B cell (primary cell): Measurements from ENCODE around the gene COA6. TPM values are rescaled to one million over a fixed set of nuclear protein-coding genes. Genes with fewer than 3 reads are reported as not detected.

ENCODE experiments used
- ATAC-seq: fragments of 200-7000 bp; cut with Tn5 transposase; one replicate; pipeline ENCODE4 v1.10.0; 2021; ENCODE audit warnings: low read depth, mild to moderate bottlenecking, moderate number of reproducible peaks, moderate library complexity
- CTCF ChIA-PET: fragments of 350-600 bp; sonication (Branson Sonifier 250); formaldehyde crosslinking; loops from one replicate; lab custom pipeline; 2021; ENCODE audit warnings: antibody characterized with exemption, inconsistent platforms; lab: Charles Lee
- POLR2A ChIA-PET: fragments of 350-600 bp; sonication (Branson Sonifier 250); formaldehyde crosslinking; loops from one replicate; lab custom pipeline; 2021; ENCODE audit warnings: antibody characterized with exemption; lab: Charles Lee
- DNase-seq: peaks from one replicate; pipeline ENCODE4 v3.0.0; 2013
- H2AFZ ChIP-seq: 2 replicates; pipeline ENCODE4 v1.6.1; 2012; ENCODE audit warnings: mild to moderate bottlenecking, low read depth, low read length; ENCODE audit not compliant: insufficient read depth, poor library complexity, severe bottlenecking
- H3K27ac ChIP-seq, 2 donors: 1 replicate in 1 of 2; 2 replicates in 1 of 2; pipeline ENCODE4 v1.5.1; 2012 to 2013; ENCODE audit warnings: low read length in 2 of 2, mild to moderate bottlenecking in 2 of 2, moderate library complexity in 1 of 2
- H3K27me3 ChIP-seq, 4 experiments: fragments of 200-600 bp in 1 of 4; sonication (generic) in 1 of 4; replicated peaks in 1 of 4; 1 replicate in 2 of 4; 2 replicates in 2 of 4; pipeline versions ENCODE4 v1.6.1 to v1.7.0; 2013 to 2016; ENCODE audit warnings: low read length in 3 of 4, mild to moderate bottlenecking in 2 of 4, mixed read lengths in 1 of 4, moderate library complexity in 1 of 4; ENCODE audit not compliant: insufficient read depth in 4 of 4, control insufficient read depth in 3 of 4; ENCODE audit errors: control extremely low read depth in 1 of 4
- H3K36me3 ChIP-seq, 2 experiments: replicated peaks in 1 of 2; 1 replicate in 1 of 2; 2 replicates in 1 of 2; pipeline versions ENCODE4 v1.6.1 to v1.7.1; 2013; ENCODE audit warnings: low read length in 1 of 2; ENCODE audit not compliant: insufficient read depth in 2 of 2, control insufficient read depth in 1 of 2; ENCODE audit errors: control extremely low read depth in 1 of 2, extremely low read depth in 1 of 2
- H3K4me1 ChIP-seq, 2 donors: fragments of 200-600 bp in 1 of 2; sonication (generic) in 1 of 2; 1 replicate in 1 of 2; 2 replicates in 1 of 2; pipeline versions ENCODE4 v1.5.1 to v1.6.1; 2013 to 2017; ENCODE audit warnings: low read length in 2 of 2; ENCODE audit not compliant: control insufficient read depth in 2 of 2, insufficient read depth in 2 of 2
- H3K4me2 ChIP-seq: replicated peaks from 2 replicates; pipeline ENCODE3; 2012; ENCODE audit warnings: mild to moderate bottlenecking, low read depth, low read length; ENCODE audit not compliant: poor library complexity, severe bottlenecking
- H3K4me3 ChIP-seq, 5 experiments: fragments of 200-600 bp in 1 of 5; sonication (generic) in 1 of 5; 1 replicate in 3 of 5; 2 replicates in 2 of 5; pipeline versions ENCODE4 v1.5.1 to v1.7.0; 2011 to 2016; ENCODE audit warnings: low read length in 4 of 5, mild to moderate bottlenecking in 4 of 5, low read depth in 2 of 5, control low read depth in 1 of 5, moderate library complexity in 1 of 5; ENCODE audit not compliant: insufficient read depth in 1 of 5; ENCODE audit errors: control extremely low read depth in 1 of 5, extremely low read depth in 1 of 5
- H3K79me2 ChIP-seq: fragments of 200-600 bp; sonication (generic); one replicate; pipeline ENCODE4 v1.6.0; 2016; ENCODE audit warnings: low read length; ENCODE audit not compliant: control insufficient read depth, insufficient read depth
- H3K9ac ChIP-seq: fragments of 200-600 bp; sonication (generic); 2 replicates; pipeline ENCODE4 v1.6.1; 2017; ENCODE audit warnings: mild to moderate bottlenecking, low read length, moderate library complexity
- H3K9me3 ChIP-seq, 3 donors: one replicate each; pipeline versions ENCODE4 v1.6.1 to v1.7.1; 2013; ENCODE audit warnings: low read length in 2 of 3; ENCODE audit not compliant: control insufficient read depth in 2 of 3, insufficient read depth in 1 of 3; ENCODE audit errors: control extremely low read depth in 1 of 3
- H4K20me1 ChIP-seq: 2 replicates; pipeline ENCODE4 v1.6.0; 2012; ENCODE audit warnings: mild to moderate bottlenecking, low read length; ENCODE audit not compliant: insufficient read depth, control insufficient read depth, poor library complexity, severe bottlenecking
- H3K27ac Mint-ChIP-seq: one replicate; pipeline ENCODE4 v1.8.0; 2021; ENCODE audit warnings: mixed read lengths
- H3K27me3 Mint-ChIP-seq: one replicate; pipeline ENCODE4 v1.8.0; 2021; ENCODE audit warnings: mixed read lengths
- H3K4me1 Mint-ChIP-seq: one replicate; pipeline ENCODE4 v1.8.0; 2021; ENCODE audit warnings: mixed read lengths
- H3K4me3 Mint-ChIP-seq: one replicate; pipeline ENCODE4 v1.8.0; 2021; ENCODE audit warnings: mixed read lengths
- H3K9me3 Mint-ChIP-seq: one replicate; pipeline ENCODE4 v1.8.0; 2022; ENCODE audit warnings: mixed read lengths; ENCODE audit not compliant: insufficient read depth
- EZH2 ChIP-seq: IDR thresholded peaks from 2 replicates; pipeline ENCODE4 v1.6.1; 2012; ENCODE audit warnings: borderline replicate concordance, low read depth, mild to moderate bottlenecking, moderate library complexity, low read length; ENCODE audit not compliant: insufficient read depth, poor library complexity, severe bottlenecking
- WGBS: methylation state at CpG from one replicate; pipeline ENCODE4 v1.1.5; 2013; ENCODE audit warnings: missing lambda C conversion rate; ENCODE audit not compliant: insufficient coverage; 5-methylcytosine and 5-hydroxymethylcytosine counted together
- intact Hi-C: fragments of 100-400 bp; cut with micrococcal nuclease; formaldehyde crosslinking; loops from one replicate; pipeline ENCODE4 v1.10.0; 2022
- polyA plus RNA-seq: library from polyadenylated mRNA; depleted of rRNA; stranded (reverse); fragments of >200 nt; gene quantifications from 2 replicates; pipeline ENCODE4 v1.2.3, GENCODE V29; 2012
- total RNA-seq, 2 donors: library from RNA; stranded (reverse); fragments of 120-200 nt in 1 of 2; gene quantifications; 1 replicate in 1 of 2; 2 replicates in 1 of 2; pipeline versions ENCODE4 v1.2.3 to v1.2.4, GENCODE V29; 2013 to 2022
- TF ChIP-seq, protein P1 (sequence below): fragments of 200-600 bp; IDR thresholded peaks from one replicate; pipeline ENCODE4 v1.8.0; 2022; ENCODE audit warnings: antibody characterized with exemption, mild to moderate bottlenecking

The COA6 gene
- total and polyA plus RNA-seq, 2 donors (not counting 1 experiment from before 2014, with no cell fraction given), result 5.7 to 14.8 TPM

DNA sequence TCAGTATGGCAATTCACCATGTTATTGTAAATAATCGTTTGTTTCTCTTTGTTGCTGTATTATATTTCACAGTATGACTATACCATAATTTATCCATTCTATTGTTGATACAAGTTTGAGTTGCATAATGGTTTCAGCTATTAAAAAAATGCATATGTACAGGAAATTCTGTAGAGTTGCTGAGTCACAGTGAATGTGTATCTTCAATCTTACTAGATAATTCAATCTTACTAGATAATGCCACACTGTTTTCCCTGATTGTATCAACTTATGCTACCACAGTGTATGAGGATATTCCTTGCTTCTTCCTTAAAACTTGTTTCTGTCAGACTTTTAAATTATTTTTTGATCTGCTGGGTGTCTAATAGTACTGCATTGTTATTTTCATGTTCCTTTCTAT lies 3.5 kb upstream of the COA6 start:
- Histone ChIP-seq H3K4me2 (no peak overlapping the region), H3K36me3 (no peaks in the 10 kb centered on the region), H2AFZ (no peak overlapping the region), H3K27me3 (no peaks in the 10 kb centered on the region), H3K4me1 (peaks cover 13 to 15% of the 10 kb centered on the region in 2 donors), H3K9me3 (no peaks in the 10 kb centered on the region), H4K20me1 (no peaks in the 10 kb centered on the region), H3K9ac (no peak overlapping the region), H3K79me2 (peaks cover 8% of the 10 kb centered on the region), H3K27ac (no peak overlapping the region), H3K4me3 (no peak overlapping the region)
- POLR2A ChIA-PET, result no interaction called here
- TF ChIP-seq, protein P1, sequence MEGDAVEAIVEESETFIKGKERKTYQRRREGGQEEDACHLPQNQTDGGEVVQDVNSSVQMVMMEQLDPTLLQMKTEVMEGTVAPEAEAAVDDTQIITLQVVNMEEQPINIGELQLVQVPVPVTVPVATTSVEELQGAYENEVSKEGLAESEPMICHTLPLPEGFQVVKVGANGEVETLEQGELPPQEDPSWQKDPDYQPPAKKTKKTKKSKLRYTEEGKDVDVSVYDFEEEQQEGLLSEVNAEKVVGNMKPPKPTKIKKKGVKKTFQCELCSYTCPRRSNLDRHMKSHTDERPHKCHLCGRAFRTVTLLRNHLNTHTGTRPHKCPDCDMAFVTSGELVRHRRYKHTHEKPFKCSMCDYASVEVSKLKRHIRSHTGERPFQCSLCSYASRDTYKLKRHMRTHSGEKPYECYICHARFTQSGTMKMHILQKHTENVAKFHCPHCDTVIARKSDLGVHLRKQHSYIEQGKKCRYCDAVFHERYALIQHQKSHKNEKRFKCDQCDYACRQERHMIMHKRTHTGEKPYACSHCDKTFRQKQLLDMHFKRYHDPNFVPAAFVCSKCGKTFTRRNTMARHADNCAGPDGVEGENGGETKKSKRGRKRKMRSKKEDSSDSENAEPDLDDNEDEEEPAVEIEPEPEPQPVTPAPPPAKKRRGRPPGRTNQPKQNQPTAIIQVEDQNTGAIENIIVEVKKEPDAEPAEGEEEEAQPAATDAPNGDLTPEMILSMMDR, result no peak
- no peak for TF ChIP-seq EZH2
- no peak overlapping the region for H3K27ac Mint-ChIP-seq
- DNase-seq, result no peak
- H3K4me1 Mint-ChIP-seq, result peaks cover 19% of the 10 kb centered on the region
- H3K4me3 Mint-ChIP-seq, result no peak overlapping the region
- CTCF ChIA-PET, result no interaction called here
- WGBS, result no CpG with 5 or more reads among the region's 1 CpG
- no peaks in the 10 kb centered on the region for H3K9me3 Mint-ChIP-seq
- peaks cover under 1% of the 10 kb centered on the region for H3K27me3 Mint-ChIP-seq
- ATAC-seq, result no peak
- intact Hi-C loops, result loop anchor here (5.0 kb wide), 1 partner anchor 793 kb away; the partner anchor contains the start of gene RBM34

DNA sequence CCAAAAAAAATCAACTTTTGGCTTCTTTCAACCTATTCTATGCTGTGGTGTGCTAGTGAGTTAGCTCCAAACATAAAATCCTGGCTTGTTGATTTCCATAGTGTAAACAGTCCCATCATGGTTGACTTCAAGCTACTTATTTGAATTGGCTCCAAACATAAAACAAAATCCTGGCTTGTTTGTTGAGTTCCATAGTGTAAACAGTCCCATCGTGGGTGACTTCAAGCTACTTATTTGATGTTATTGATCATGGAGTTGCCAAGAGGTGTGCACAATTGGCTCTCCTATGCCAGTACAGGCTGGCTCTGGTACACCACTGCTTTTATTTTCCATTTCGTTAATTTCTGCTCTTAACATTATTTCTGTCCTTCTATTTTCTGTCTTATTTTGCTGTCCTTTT lies 1.8 kb upstream of the COA6 start:
- TF ChIP-seq EZH2, result no peak
- TF ChIP-seq, protein P1, result no peak
- no peak overlapping the region for H3K4me3 ChIP-seq
- no peaks in the 10 kb centered on the region for H4K20me1 ChIP-seq
- no peak overlapping the region for H3K4me3 Mint-ChIP-seq
- H3K9me3 Mint-ChIP-seq, result no peaks in the 10 kb centered on the region
- intact Hi-C loops, result loop anchor here (5.0 kb wide), 1 partner anchor 791 kb away; the partner anchor contains the start of gene RBM34
- H3K27ac ChIP-seq, result no peak overlapping the region
- H3K27me3 ChIP-seq, result no peaks in the 10 kb centered on the region
- no peak for DNase-seq
- H3K27ac Mint-ChIP-seq, result no peak overlapping the region
- peaks cover 29% of the 10 kb centered on the region for H3K4me1 Mint-ChIP-seq
- H3K9me3 ChIP-seq, result no peaks in the 10 kb centered on the region
- no peak overlapping the region for H3K9ac ChIP-seq
- H3K4me1 ChIP-seq, result peaks cover 13 to 16% of the 10 kb centered on the region in 2 donors
- ChIA-PET CTCF (no interaction called here), POLR2A (no interaction called here)
- H2AFZ ChIP-seq, result no peak overlapping the region
- WGBS, result no CpG with 5 or more reads among the region's 2 CpGs
- H3K79me2 ChIP-seq, result peaks cover 24% of the 10 kb centered on the region
- no peak overlapping the region for H3K4me2 ChIP-seq
- no peak for ATAC-seq
- peaks cover 0 to 14% of the 10 kb centered on the region in 2 experiments for H3K36me3 ChIP-seq
- H3K27me3 Mint-ChIP-seq, result no peaks in the 10 kb centered on the region
